ENCODE results near the gene PGM5. TPM values are rescaled to one million over a fixed set of nuclear protein-coding genes. Genes with fewer than 3 reads are reported as not detected.

The PGM5 gene
- total and polyA plus RNA-seq, 2 donors (not counting 3 experiments of a cell fraction or from before 2014, with no cell fraction given) = 0.14 to 1.9 TPM

DNA sequence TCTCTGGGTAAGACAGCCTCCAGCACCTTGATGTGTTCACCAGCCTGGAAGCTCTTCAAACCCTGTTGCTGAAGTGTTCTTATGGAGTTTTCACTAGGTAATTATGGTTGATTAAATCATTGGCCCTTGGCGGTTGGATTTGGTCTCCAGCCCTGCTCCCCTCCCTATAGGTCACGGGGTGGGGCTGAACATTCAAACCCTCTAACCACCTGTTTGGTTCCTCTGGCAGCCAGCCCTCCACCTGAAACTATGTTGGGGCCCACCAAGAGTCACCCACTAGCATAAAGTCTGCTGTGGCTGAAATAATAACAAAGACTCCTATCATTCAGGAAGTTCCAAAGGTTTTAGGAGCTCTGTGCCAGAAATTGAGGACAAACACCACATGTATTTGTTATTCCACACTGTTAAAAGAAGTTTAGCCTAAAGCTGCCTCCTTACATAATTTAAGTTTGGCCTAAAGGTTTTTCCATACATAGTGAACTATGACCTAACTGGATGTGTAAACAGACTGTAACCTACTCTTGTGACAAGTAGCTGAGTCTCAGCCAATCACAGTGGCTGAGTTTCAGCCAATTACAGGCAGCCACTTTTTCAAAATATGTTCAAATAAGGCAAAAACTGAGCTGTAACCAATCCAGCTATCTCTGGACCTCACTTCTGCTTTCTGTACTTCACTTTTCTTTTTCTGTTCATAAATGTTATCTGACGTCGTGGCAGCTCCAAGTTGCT lies 149.4 kb downstream of the PGM5 start:
- no peak overlapping the region for H2AFZ ChIP-seq (ENCODE audit: low read depth, low read length)
- H3K4me1 ChIP-seq (ENCODE audit: control insufficient read depth, extremely low read depth, insufficient read depth, low read length) = no peaks in the 10 kb centered on the region
- DNase-seq (ENCODE audit: low read depth, low spot score) (no peak), FAIRE-seq (no peak)
- H3K9me1 ChIP-seq (replicated peaks; ENCODE audit: control insufficient read depth, extremely low read depth, insufficient read depth, low read length) = no peaks in the 10 kb centered on the region
- no peaks in the 10 kb centered on the region for H3K36me3 ChIP-seq (ENCODE audit: control insufficient read depth in 2 of 2, extremely low read depth in 1 of 2, insufficient read depth in 2 of 2, low read length in 2 of 2)
- H3K9me3 ChIP-seq (replicated peaks; ENCODE audit: control insufficient read depth, insufficient read depth, low read length) = no peaks in the 10 kb centered on the region
- intact Hi-C loops (cut with micrococcal nuclease) (loop anchor here (5.0 kb wide), 1 partner anchor 154 kb away; no protein-coding TSS in a partner anchor), dilution Hi-C loops (cut with MboI; ENCODE audit: extremely low pct_ligation_motif_present, low sequenced_read_pairs) (no loop called here)
- BruUV-seq (replicated peaks) = no TSS peak
- no peak overlapping the region for H3K4me2 ChIP-seq (ENCODE audit: insufficient read depth, low read length)
- no peak overlapping the region for H3K27ac ChIP-seq (ENCODE audit: insufficient read depth, low read depth, low read length)
- TF ChIP-seq GATA2 (IDR thresholded peaks at IDR 0.05; ENCODE audit: insufficient read depth, insufficient read length, low read depth, low read length) (no peak), MYC (IDR thresholded peaks at IDR 0.05; ENCODE audit: low read depth, low read length) (no peak)
- H4K20me1 ChIP-seq (replicated peaks; ENCODE audit: control insufficient read depth, extremely low read depth, insufficient read depth, low read length) = no peaks in the 10 kb centered on the region
- H3K27me3 ChIP-seq (ENCODE audit: control insufficient read depth in 2 of 2, insufficient read depth in 2 of 2, low read length in 2 of 2) = no peaks in the 10 kb centered on the region
- no peaks in the 10 kb centered on the region for H3K79me2 ChIP-seq (ENCODE audit: control insufficient read depth, insufficient read depth, low read length)
- H3K4me3 ChIP-seq (replicated peaks in 1 of 3; ENCODE audit: insufficient read depth in 1 of 3, low read depth in 1 of 3, low read length in 3 of 3) = no peak overlapping the region
- POLR2A ChIA-PET = no interaction called here
- H3K9ac ChIP-seq (replicated peaks; ENCODE audit: extremely low read depth, insufficient read depth, low read length) = no peak overlapping the region
- CTCF ChIA-PET = interaction anchor here (1.4 to 1.6 kb wide), 2 partner anchors 45 to 163 kb away, joined by 3 to 5 read pairs; no protein-coding TSS in a partner anchor

DNA sequence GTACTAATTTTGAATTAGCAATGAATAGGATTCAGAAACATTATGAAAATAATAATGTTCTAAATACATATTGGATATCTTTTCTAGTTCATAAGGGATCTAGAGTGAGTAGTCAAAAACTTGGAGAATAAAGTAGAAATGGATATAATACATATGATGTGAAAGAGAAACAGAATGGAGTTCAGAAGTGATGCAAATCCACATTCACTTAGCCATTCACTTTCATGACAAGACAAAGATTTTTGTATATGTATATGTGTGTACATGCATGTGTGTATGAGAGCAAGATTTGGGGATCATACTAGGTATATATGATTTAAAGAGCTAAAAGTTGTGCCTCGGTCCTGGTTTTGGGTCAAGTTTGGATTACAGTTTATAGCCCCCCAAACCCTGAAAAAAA lies 150.1 kb downstream of the PGM5 start:
- BruUV-seq (replicated peaks) = no TSS peak
- DNase-seq (ENCODE audit: low read depth, low spot score) = no peak
- Histone ChIP-seq H3K4me1 (ENCODE audit: control insufficient read depth, extremely low read depth, insufficient read depth, low read length) (no peaks in the 10 kb centered on the region), H3K27ac (ENCODE audit: insufficient read depth, low read depth, low read length) (no peak overlapping the region), H3K79me2 (ENCODE audit: control insufficient read depth, insufficient read depth, low read length) (no peaks in the 10 kb centered on the region), H3K4me2 (ENCODE audit: insufficient read depth, low read length) (no peak overlapping the region), H3K27me3 (ENCODE audit: control insufficient read depth in 2 of 2, insufficient read depth in 2 of 2, low read length in 2 of 2) (no peaks in the 10 kb centered on the region), H3K9ac (replicated peaks; ENCODE audit: extremely low read depth, insufficient read depth, low read length) (no peak overlapping the region), H3K4me3 (replicated peaks in 1 of 3; ENCODE audit: insufficient read depth in 1 of 3, low read depth in 1 of 3, low read length in 3 of 3) (no peak overlapping the region), H3K36me3 (ENCODE audit: control insufficient read depth in 2 of 2, extremely low read depth in 1 of 2, insufficient read depth in 2 of 2, low read length in 2 of 2) (no peaks in the 10 kb centered on the region), H2AFZ (ENCODE audit: low read depth, low read length) (no peak overlapping the region), H4K20me1 (replicated peaks; ENCODE audit: control insufficient read depth, extremely low read depth, insufficient read depth, low read length) (no peaks in the 10 kb centered on the region), H3K9me3 (replicated peaks; ENCODE audit: control insufficient read depth, insufficient read depth, low read length) (no peaks in the 10 kb centered on the region), H3K9me1 (replicated peaks; ENCODE audit: control insufficient read depth, extremely low read depth, insufficient read depth, low read length) (no peaks in the 10 kb centered on the region)
- FAIRE-seq = no peak
- CTCF ChIA-PET = interaction anchor here (1.4 to 1.6 kb wide), 2 partner anchors 45 to 164 kb away, joined by 3 to 5 read pairs; no protein-coding TSS in a partner anchor
- no peak for TF ChIP-seq GATA2 (IDR thresholded peaks at IDR 0.05; ENCODE audit: insufficient read depth, insufficient read length, low read depth, low read length)
- no peak for TF ChIP-seq POLR2AphosphoS5 (IDR thresholded peaks at IDR 0.05; ENCODE audit: insufficient read depth, low read depth, low read length)
- TF ChIP-seq FOS (IDR thresholded peaks at IDR 0.05; ENCODE audit: borderline replicate concordance, insufficient read depth, low read length) = no peak
- no peak for TF ChIP-seq POLR2A (IDR thresholded peaks at IDR 0.05; ENCODE audit: low read depth, low read length)
- TF ChIP-seq, protein P1, sequence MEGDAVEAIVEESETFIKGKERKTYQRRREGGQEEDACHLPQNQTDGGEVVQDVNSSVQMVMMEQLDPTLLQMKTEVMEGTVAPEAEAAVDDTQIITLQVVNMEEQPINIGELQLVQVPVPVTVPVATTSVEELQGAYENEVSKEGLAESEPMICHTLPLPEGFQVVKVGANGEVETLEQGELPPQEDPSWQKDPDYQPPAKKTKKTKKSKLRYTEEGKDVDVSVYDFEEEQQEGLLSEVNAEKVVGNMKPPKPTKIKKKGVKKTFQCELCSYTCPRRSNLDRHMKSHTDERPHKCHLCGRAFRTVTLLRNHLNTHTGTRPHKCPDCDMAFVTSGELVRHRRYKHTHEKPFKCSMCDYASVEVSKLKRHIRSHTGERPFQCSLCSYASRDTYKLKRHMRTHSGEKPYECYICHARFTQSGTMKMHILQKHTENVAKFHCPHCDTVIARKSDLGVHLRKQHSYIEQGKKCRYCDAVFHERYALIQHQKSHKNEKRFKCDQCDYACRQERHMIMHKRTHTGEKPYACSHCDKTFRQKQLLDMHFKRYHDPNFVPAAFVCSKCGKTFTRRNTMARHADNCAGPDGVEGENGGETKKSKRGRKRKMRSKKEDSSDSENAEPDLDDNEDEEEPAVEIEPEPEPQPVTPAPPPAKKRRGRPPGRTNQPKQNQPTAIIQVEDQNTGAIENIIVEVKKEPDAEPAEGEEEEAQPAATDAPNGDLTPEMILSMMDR (IDR thresholded peaks at IDR 0.05; ENCODE audit: extremely low read depth in 1 of 2, insufficient read depth in 1 of 2, low read depth in 1 of 2, low read length in 2 of 2) = no peak
- TF ChIP-seq MYC (IDR thresholded peaks at IDR 0.05; ENCODE audit: low read depth, low read length) = no peak
- TF ChIP-seq EZH2 (IDR thresholded peaks at IDR 0.05; ENCODE audit: borderline replicate concordance, low read depth, low read length, severe bottlenecking) = no peak
- POLR2A ChIA-PET = no interaction called here
- intact Hi-C loops (cut with micrococcal nuclease) (loop anchor here (5.0 kb wide), 1 partner anchor 154 kb away; no protein-coding TSS in a partner anchor), dilution Hi-C loops (cut with MboI; ENCODE audit: extremely low pct_ligation_motif_present, low sequenced_read_pairs) (no loop called here)
